Lower lobe of right lung (tissue), 2 donors: ENCODE measurements around the gene PTPRD. TPM values are rescaled to one million over a fixed set of nuclear protein-coding genes. Genes with fewer than 3 reads are reported as not detected.

ENCODE experiments used
- ATAC-seq, 2 donors: fragments of 200-7000 bp; cut with Tn5 transposase; one replicate each; pipeline ENCODE4 v1.9.1; 2020 to 2022; ENCODE audit warnings: mild to moderate bottlenecking in 2 of 2, moderate library complexity in 2 of 2
- DNase-seq: peaks from one replicate; pipeline ENCODE4 v3.0.0-alpha.2; 2020
- H3K27ac ChIP-seq: fragments of 200-600 bp; one replicate; pipeline ENCODE4 v1.8.0; 2022
- H3K27me3 ChIP-seq: fragments of 200-600 bp; one replicate; pipeline ENCODE4 v1.8.0; 2022; ENCODE audit warnings: low read depth
- H3K36me3 ChIP-seq: fragments of 200-600 bp; one replicate; pipeline ENCODE4 v1.8.0; 2022; ENCODE audit warnings: mild to moderate bottlenecking
- H3K4me1 ChIP-seq: fragments of 200-600 bp; one replicate; pipeline ENCODE4 v1.8.0; 2022
- H3K4me3 ChIP-seq: fragments of 200-600 bp; one replicate; pipeline ENCODE4 v1.8.0; 2022; ENCODE audit warnings: mild to moderate bottlenecking
- H3K9me3 ChIP-seq: fragments of 200-600 bp; one replicate; pipeline ENCODE4 v1.8.0; 2022
- CTCF ChIP-seq: fragments of 200-600 bp; IDR thresholded peaks from one replicate; pipeline ENCODE4 v1.8.0; 2022; ENCODE audit warnings: antibody characterized with exemption, mild to moderate bottlenecking
- intact Hi-C: fragments of 100-400 bp; cut with DNase I; formaldehyde crosslinking; loops from one replicate; pipeline ENCODE4 v1.11.0; 2022
- total RNA-seq: library from RNA; stranded (reverse); fragmentation: NEBNext Ultra II Directional; extraction: Animal tissue kit (Norgen Biotek cat#: 25700); gene quantifications from one replicate; pipeline ENCODE4 v1.2.1, GENCODE V29; 2021
- donor health status: DM: no; HTN: yes; CAD: no; lungs with severe emphysema.

PTPRD gene
- total RNA-seq, 1 donor from 2014 or later = 17.2 TPM

DNA sequence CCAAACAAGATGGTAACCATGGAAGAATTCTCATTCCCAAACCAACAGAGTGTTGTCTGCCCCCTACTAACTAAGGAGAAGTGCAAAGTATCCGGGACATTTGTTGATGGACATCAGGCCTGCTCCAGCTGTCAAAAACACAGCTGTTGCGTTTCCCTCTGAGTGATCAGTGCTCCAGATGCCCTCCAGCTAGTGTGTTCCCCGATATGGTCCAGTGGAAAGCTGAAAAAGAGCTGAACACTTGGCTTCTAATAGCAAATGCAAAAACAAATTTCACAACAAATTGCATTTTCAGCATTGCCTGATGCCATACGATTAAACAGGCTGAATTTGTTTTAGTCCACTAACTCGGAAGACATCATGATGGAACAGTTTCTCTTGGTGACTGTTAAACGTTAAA, 1398.7 kb downstream of the PTPRD start:
- Histone ChIP-seq H3K9me3 (no peaks in the 10 kb centered on the region), H3K4me1 (no peaks in the 10 kb centered on the region), H3K27ac (no peak overlapping the region), H3K27me3 (no peaks in the 10 kb centered on the region), H3K4me3 (no peak overlapping the region), H3K36me3 (no peaks in the 10 kb centered on the region)
- no peak for TF ChIP-seq CTCF
- DNase-seq (no peak), ATAC-seq (no peak)
- intact Hi-C loops = no loop called here

GRCh38 chr9:9212963-9213362, 1399.8 kb downstream of the PTPRD start:
- DNase-seq (no peak), ATAC-seq (no peak)
- H3K4me3 ChIP-seq = no peak overlapping the region
- H3K9me3 ChIP-seq = no peaks in the 10 kb centered on the region
- H3K36me3 ChIP-seq = no peaks in the 10 kb centered on the region
- intact Hi-C loops = no loop called here
- H3K4me1 ChIP-seq = no peaks in the 10 kb centered on the region
- no peak for TF ChIP-seq CTCF
- no peak overlapping the region for H3K27ac ChIP-seq
- H3K27me3 ChIP-seq = no peaks in the 10 kb centered on the region

DNA sequence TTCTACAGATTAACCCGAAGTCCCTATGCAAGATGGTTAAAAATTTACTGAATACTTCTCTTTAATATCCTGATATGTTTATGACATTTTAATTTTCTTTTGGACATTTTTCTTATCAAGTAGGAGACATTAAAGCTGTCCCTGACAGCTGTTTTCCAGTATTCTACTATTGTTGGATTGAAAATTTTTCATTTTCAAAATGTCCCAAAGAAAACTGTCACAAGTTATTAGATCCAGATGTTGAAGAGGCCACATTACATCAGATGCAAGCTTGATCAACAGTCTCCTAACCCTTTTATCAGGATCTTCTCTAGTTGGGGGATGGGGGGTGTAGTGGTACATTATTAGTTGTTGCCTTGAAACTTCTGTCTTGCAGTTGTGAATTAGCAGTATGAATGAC, 1410.5 kb downstream of the PTPRD start:
- DNase-seq = no peak
- intact Hi-C loops = no loop called here
- H3K9me3 ChIP-seq = no peaks in the 10 kb centered on the region
- no peaks in the 10 kb centered on the region for H3K36me3 ChIP-seq
- H3K4me3 ChIP-seq = no peak overlapping the region
- no peak for ATAC-seq
- H3K4me1 ChIP-seq = no peaks in the 10 kb centered on the region
- no peaks in the 10 kb centered on the region for H3K27me3 ChIP-seq
- no peak for TF ChIP-seq CTCF
- no peak overlapping the region for H3K27ac ChIP-seq

GRCh38 chr9:9186086-9186485, 1426.7 kb downstream of the PTPRD start:
- no peaks in the 10 kb centered on the region for H3K36me3 ChIP-seq
- no peak overlapping the region for H3K4me3 ChIP-seq
- DNase-seq (no peak), ATAC-seq (no peak)
- H3K9me3 ChIP-seq = no peaks in the 10 kb centered on the region
- H3K4me1 ChIP-seq = no peaks in the 10 kb centered on the region
- intact Hi-C loops = no loop called here
- no peak for TF ChIP-seq CTCF
- no peaks in the 10 kb centered on the region for H3K27me3 ChIP-seq
- no peak overlapping the region for H3K27ac ChIP-seq

- H3K27me3 ChIP-seq = no peaks in the 10 kb centered on the region
- no peak for DNase-seq
- TF ChIP-seq CTCF = no peak
Measured at GRCh38 chr9:9182431-9182830, 1430.4 kb downstream of the PTPRD start.

DNA sequence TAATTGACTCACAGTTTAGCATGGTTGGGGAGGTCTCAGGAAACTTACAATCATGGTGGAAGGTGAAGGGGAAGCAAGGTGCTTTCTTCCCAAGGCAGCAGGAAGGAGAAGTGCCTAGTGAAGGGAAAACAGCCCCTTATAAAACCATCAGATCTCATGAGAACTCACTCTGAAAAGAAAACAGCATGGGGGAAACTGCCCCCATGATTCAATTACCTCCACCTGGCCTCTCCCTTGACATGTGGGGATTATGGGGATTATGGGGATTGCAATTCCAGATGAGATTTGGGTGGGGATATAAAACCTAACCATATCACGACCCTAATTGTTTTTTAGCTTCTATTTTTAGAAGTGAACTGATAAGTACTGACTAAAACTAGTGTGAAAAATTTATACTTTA, 1435.7 kb downstream of the PTPRD start:
- intact Hi-C loops = no loop called here
- Histone ChIP-seq H3K27me3 (no peaks in the 10 kb centered on the region), H3K4me1 (no peaks in the 10 kb centered on the region), H3K9me3 (no peaks in the 10 kb centered on the region), H3K4me3 (no peak overlapping the region), H3K36me3 (no peaks in the 10 kb centered on the region), H3K27ac (no peak overlapping the region)
- ATAC-seq (no peak), DNase-seq (no peak)
- no peak for TF ChIP-seq CTCF

More at GRCh38 chr9:9182431-9182830, 1430.4 kb downstream of the PTPRD start:
- H3K27ac ChIP-seq = no peak overlapping the region
- intact Hi-C loops = no loop called here
- H3K4me3 ChIP-seq = no peak overlapping the region
- H3K4me1 ChIP-seq = no peaks in the 10 kb centered on the region
- H3K36me3 ChIP-seq = no peaks in the 10 kb centered on the region
- no peak for ATAC-seq
- no peaks in the 10 kb centered on the region for H3K9me3 ChIP-seq
